HS-5 (cell line): ENCODE measurements around the gene KRTAP10-12.

ENCODE experiments used
- DNase-seq: peaks from one replicate; pipeline ENCODE4 v3.0.0-alpha.2; 2012; ENCODE audit warnings: low read depth

KRTAP10-12 gene

GRCh38 chr21:44734026-44734745 lies 37.2 kb downstream of the KRTAP10-12 start:
- no peak for DNase-seq

GRCh38 chr21:44734841-44735240 lies 37.9 kb downstream of the KRTAP10-12 start:
- no peak for DNase-seq

GRCh38 chr21:44735821-44736220 lies 38.8 kb downstream of the KRTAP10-12 start:
- no peak for DNase-seq

- DNase-seq: no peak
These were observed 39.5 kb downstream of the KRTAP10-12 start for GRCh38 chr21:44736291-44737004.

GRCh38 chr21:44737706-44738354 lies 40.9 kb downstream of the KRTAP10-12 start:
- peak; percentile 20 for DNase-seq

GRCh38 chr21:44738621-44739020 lies 41.6 kb downstream of the KRTAP10-12 start:
- no peak for DNase-seq

- DNase-seq: no peak
These were observed 42.3 kb downstream of the KRTAP10-12 start for GRCh38 chr21:44739316-44739715.

GRCh38 chr21:44740742-44741141 lies 43.8 kb downstream of the KRTAP10-12 start:
- DNase-seq: no peak

- DNase-seq: no peak
These were observed 44.9 kb downstream of the KRTAP10-12 start for GRCh38 chr21:44741921-44742320.

- DNase-seq: no peak
These were observed 45.6 kb downstream of the KRTAP10-12 start for GRCh38 chr21:44742418-44743153.
